PFSK-1 (cell line): ENCODE data around the gene TENT4A.

Source experiments
- FOXP2 ChIP-seq: optimal IDR thresholded peaks from 2 replicates; pipeline ENCODE3; 2011; ENCODE audit warnings: borderline replicate concordance, control low read depth, inconsistent platforms; ENCODE audit not compliant: insufficient read depth; ENCODE audit errors: extremely low read length, extremely low read depth
- POLR2AphosphoS5 ChIP-seq: IDR thresholded peaks from 2 replicates; pipeline ENCODE4 v1.6.1; 2012; ENCODE audit warnings: low read depth, mild to moderate bottlenecking, control low read depth, low read length, moderate library complexity
- SIN3A ChIP-seq: IDR thresholded peaks from 2 replicates; pipeline ENCODE4 v1.6.1; 2012; ENCODE audit warnings: mild to moderate bottlenecking, low read length, moderate library complexity, borderline replicate concordance; ENCODE audit not compliant: insufficient read depth
- TAF1 ChIP-seq: IDR thresholded peaks from 2 replicates; pipeline ENCODE4 v1.6.1; 2012; ENCODE audit warnings: low read length, control low read depth, borderline replicate concordance; ENCODE audit not compliant: insufficient read depth
- TF ChIP-seq, protein P1 (sequence below), 2 experiments: IDR thresholded peaks; 2 replicates each; pipeline versions ENCODE4 v1.6.1 to v1.8.0; 2011 to 2012; ENCODE audit warnings: low read depth in 2 of 2, low read length in 2 of 2, control low read depth in 1 of 2, inconsistent platforms in 1 of 2, mild to moderate bottlenecking in 1 of 2, moderate library complexity in 1 of 2; ENCODE audit not compliant: insufficient read depth in 1 of 2

Gene TENT4A

GRCh38 chr5:6726006-6726405 lies 12.8 kb downstream of the TENT4A start:
- TF ChIP-seq TAF1: no peak
- TF ChIP-seq, protein P1, sequence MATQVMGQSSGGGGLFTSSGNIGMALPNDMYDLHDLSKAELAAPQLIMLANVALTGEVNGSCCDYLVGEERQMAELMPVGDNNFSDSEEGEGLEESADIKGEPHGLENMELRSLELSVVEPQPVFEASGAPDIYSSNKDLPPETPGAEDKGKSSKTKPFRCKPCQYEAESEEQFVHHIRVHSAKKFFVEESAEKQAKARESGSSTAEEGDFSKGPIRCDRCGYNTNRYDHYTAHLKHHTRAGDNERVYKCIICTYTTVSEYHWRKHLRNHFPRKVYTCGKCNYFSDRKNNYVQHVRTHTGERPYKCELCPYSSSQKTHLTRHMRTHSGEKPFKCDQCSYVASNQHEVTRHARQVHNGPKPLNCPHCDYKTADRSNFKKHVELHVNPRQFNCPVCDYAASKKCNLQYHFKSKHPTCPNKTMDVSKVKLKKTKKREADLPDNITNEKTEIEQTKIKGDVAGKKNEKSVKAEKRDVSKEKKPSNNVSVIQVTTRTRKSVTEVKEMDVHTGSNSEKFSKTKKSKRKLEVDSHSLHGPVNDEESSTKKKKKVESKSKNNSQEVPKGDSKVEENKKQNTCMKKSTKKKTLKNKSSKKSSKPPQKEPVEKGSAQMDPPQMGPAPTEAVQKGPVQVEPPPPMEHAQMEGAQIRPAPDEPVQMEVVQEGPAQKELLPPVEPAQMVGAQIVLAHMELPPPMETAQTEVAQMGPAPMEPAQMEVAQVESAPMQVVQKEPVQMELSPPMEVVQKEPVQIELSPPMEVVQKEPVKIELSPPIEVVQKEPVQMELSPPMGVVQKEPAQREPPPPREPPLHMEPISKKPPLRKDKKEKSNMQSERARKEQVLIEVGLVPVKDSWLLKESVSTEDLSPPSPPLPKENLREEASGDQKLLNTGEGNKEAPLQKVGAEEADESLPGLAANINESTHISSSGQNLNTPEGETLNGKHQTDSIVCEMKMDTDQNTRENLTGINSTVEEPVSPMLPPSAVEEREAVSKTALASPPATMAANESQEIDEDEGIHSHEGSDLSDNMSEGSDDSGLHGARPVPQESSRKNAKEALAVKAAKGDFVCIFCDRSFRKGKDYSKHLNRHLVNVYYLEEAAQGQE (IDR thresholded peaks at IDR 0.05; ENCODE audit: insufficient read depth in 1 of 2, low read depth in 2 of 2, low read length in 2 of 2): no peak

- TF ChIP-seq, protein P1 (IDR thresholded peaks at IDR 0.05; ENCODE audit: insufficient read depth in 1 of 2, low read depth in 2 of 2, low read length in 2 of 2): no peak
- no peak for TF ChIP-seq TAF1
- TF ChIP-seq SIN3A: no peak
Observed at GRCh38 chr5:6727231-6727630, 14.0 kb downstream of the TENT4A start.

- TF ChIP-seq FOXP2: no peak
- TF ChIP-seq TAF1: no peak
- no peak for TF ChIP-seq POLR2AphosphoS5
- TF ChIP-seq SIN3A: no peak
- TF ChIP-seq, protein P1 (IDR thresholded peaks at IDR 0.05; ENCODE audit: insufficient read depth in 1 of 2, low read depth in 2 of 2, low read length in 2 of 2): no peak
Observed at GRCh38 chr5:6728011-6728794, 15.0 kb downstream of the TENT4A start.

DNA sequence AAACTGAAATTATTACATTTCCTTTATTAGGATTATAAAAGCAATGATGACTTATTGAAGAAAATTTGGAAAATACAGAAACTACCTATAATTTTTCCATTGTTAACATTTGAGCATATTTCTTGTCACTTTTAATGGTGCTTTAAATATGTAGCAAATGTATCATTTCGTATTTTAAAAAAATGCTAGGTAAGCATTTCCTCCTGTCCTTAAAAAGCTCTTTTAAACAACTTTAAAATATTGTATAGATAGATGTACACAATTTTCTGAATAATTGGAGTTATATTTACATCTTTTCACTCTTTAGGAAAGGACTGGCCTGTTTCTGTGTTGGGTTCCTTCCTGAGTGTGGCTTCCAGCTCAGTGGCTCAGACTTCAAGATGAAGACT lies 15.6 kb downstream of the TENT4A start:
- TF ChIP-seq, protein P1 (IDR thresholded peaks at IDR 0.05; ENCODE audit: insufficient read depth in 1 of 2, low read depth in 2 of 2, low read length in 2 of 2): no peak
- TF ChIP-seq POLR2AphosphoS5 (no peak), FOXP2 (no peak), TAF1 (no peak), SIN3A (no peak)
